ENCODE measurements around the gene SPSB1. TPM values are rescaled to one million over a fixed set of nuclear protein-coding genes. Genes with fewer than 3 reads are reported as not detected.

SPSB1 gene
- total and polyA plus RNA-seq, 2 of the 4 experiments (the other 2 are of a cell fraction), result 16.7 to 19.8 TPM

- intact Hi-C loops (cut with micrococcal nuclease) (loop anchor here (5.0 kb wide), 1 partner anchor 80 kb away; the partner anchor contains the start of gene SPSB1), dilution Hi-C loops (cut with HindIII; ENCODE audit: low sequenced_read_pairs, unreplicated experiment) (no loop called here), in situ Hi-C loops (cut with MboI; ENCODE audit: low sequenced_read_pairs) (no loop called here)
- H2BK20ac ChIP-seq (ENCODE audit: low read depth, low read length), result no peak overlapping the region
- H3K9me1 ChIP-seq (ENCODE audit: insufficient read depth, low read length), result peaks cover 23% of the 10 kb centered on the region
- H3K56ac ChIP-seq (ENCODE audit: extremely low read depth, insufficient read depth, low read length), result no peak overlapping the region
- no peaks in the 10 kb centered on the region for H3K9me3 ChIP-seq (ENCODE audit: control insufficient read depth, insufficient read depth, low read length)
- WGBS, 2 experiments (ENCODE audit: extremely low coverage in 2 of 2, insufficient read length in 1 of 2), result no CpG with 5 or more reads among the region's 5 CpGs
- TF ChIP-seq RFX5 (IDR thresholded peaks at IDR 0.05; ENCODE audit: low read depth, low read length) (no peak), CHD1 (IDR thresholded peaks at IDR 0.05; ENCODE audit: low read depth, low read length) (no peak)
- H3K4me3 ChIP-seq (ENCODE audit: insufficient read depth, low read depth, low read length), result no peak overlapping the region
- peak overlapping the region in 1 of 2 experiments; percentile 17; a peak in 1 of 4 replicates for H4K8ac ChIP-seq (ENCODE audit: low read depth in 2 of 2, low read length in 2 of 2)
- H2BK15ac ChIP-seq (ENCODE audit: low read depth, low read length), result no peak overlapping the region
- H4K91ac ChIP-seq (ENCODE audit: insufficient read depth, low read depth, low read length), result peak overlapping the region; percentile 31; the same call in 1 of the 2 replicates
- ATAC-seq (ENCODE audit: low read depth), result no peak
- H3K27ac ChIP-seq (ENCODE audit: insufficient read depth, low read length), result peak overlapping the region; percentile 31; the same call in 1 of the 2 replicates
- H4K5ac ChIP-seq (ENCODE audit: low read depth, low read length), result no peak overlapping the region
- H3K27me3 ChIP-seq (ENCODE audit: control insufficient read depth, insufficient read depth, low read length), result no peaks in the 10 kb centered on the region
- no peak overlapping the region; the same call in 1 of the 2 replicates for H3K4me2 ChIP-seq (ENCODE audit: low read depth, low read length)
- BruUV-seq (replicated peaks), result no TSS peak
- peak overlapping the region; percentile 46 for H3K4ac ChIP-seq (ENCODE audit: low read depth, low read length)
- no peak for DNase-seq
- peak overlapping the region; percentile 22; the same call in 1 of the 2 replicates for H2BK120ac ChIP-seq (ENCODE audit: low read depth, low read length)
- peaks cover 14% of the 10 kb centered on the region for H3K36me3 ChIP-seq (ENCODE audit: control insufficient read depth, insufficient read depth, low read length)
- H3K23ac ChIP-seq (ENCODE audit: low read depth, low read length), result peak overlapping the region; percentile 45
- no peak overlapping the region for H2BK5ac ChIP-seq (ENCODE audit: low read depth, low read length, poor library complexity, severe bottlenecking)
- H3K9ac ChIP-seq (ENCODE audit: low read depth, low read length), result no peak overlapping the region
- H2AK9ac ChIP-seq (replicated peaks; ENCODE audit: low read depth, low read length, poor library complexity), result peak overlapping the region; percentile 80
- H2AK5ac ChIP-seq (ENCODE audit: low read depth, low read length), result peak overlapping the region; percentile 35; the same call in 1 of the 2 replicates
- POLR2A ChIA-PET (ENCODE audit: unreplicated experiment), result no interaction called here
- H3K79me1 ChIP-seq (ENCODE audit: low read depth in 1 of 2, low read length in 2 of 2), result peaks cover 7 to 24% of the 10 kb centered on the region in 2 experiments; a peak in 3 of 4 replicates
- no peak overlapping the region for H3K14ac ChIP-seq (replicated peaks; ENCODE audit: low read depth, low read length)
- CTCF ChIA-PET, result interaction anchor here (0.6 kb wide), 1 partner anchor 23 kb away, joined by 5 read pairs; no protein-coding TSS in a partner anchor
- H4K20me1 ChIP-seq (ENCODE audit: insufficient read depth, low read length), result peaks cover 14% of the 10 kb centered on the region
- peak overlapping the region; percentile 12 for H2AFZ ChIP-seq (replicated peaks; ENCODE audit: low read length, poor library complexity)
- H3K4me1 ChIP-seq (ENCODE audit: control insufficient read depth, insufficient read depth, low read length), result peaks cover 12% of the 10 kb centered on the region
- peak overlapping the region; percentile 8; the same call in 1 of the 2 replicates for H3K18ac ChIP-seq (ENCODE audit: low read depth, low read length)
These were observed 79.3 kb downstream of the SPSB1 start for GRCh38 chr1:9371951-9372350.

Measured in IMR-90 (cell line).